H9 (cell line): ENCODE measurements around the gene CLCN5. TPM values are rescaled to one million over a fixed set of nuclear protein-coding genes. Genes with fewer than 3 reads are reported as not detected.

Experiments used
- DNase-seq: peaks from one replicate; pipeline ENCODE4 v3.0.0-alpha.2; 2017
- H2AFZ ChIP-seq: one replicate; pipeline ENCODE4 v1.6.1; 2013; ENCODE audit warnings: mild to moderate bottlenecking, low read length, control low read depth, moderate library complexity
- H2AK5ac ChIP-seq: 2 replicates; pipeline ENCODE4 v1.6.1; 2013; ENCODE audit warnings: low read length, control low read depth, mixed read lengths; ENCODE audit not compliant: insufficient read length
- H2BK120ac ChIP-seq: one replicate; pipeline ENCODE4 v1.6.1; 2013; ENCODE audit warnings: low read depth, mild to moderate bottlenecking, low read length, control low read depth, inconsistent platforms; ENCODE audit not compliant: poor library complexity, severe bottlenecking
- H2BK12ac ChIP-seq: 2 replicates; pipeline ENCODE4 v1.6.1; 2013; ENCODE audit warnings: low read length, control low read depth, mixed read lengths, low read depth; ENCODE audit not compliant: insufficient read length
- H2BK15ac ChIP-seq: 2 replicates; pipeline ENCODE4 v1.6.1; 2013; ENCODE audit warnings: low read depth, low read length, control low read depth
- H2BK20ac ChIP-seq: one replicate; pipeline ENCODE4 v1.6.1; 2013; ENCODE audit warnings: low read depth, mild to moderate bottlenecking, low read length, control low read depth, inconsistent platforms; ENCODE audit not compliant: poor library complexity, severe bottlenecking
- H2BK5ac ChIP-seq: 2 replicates; pipeline ENCODE4 v1.6.1; 2013; ENCODE audit warnings: low read length, control low read depth, mixed read lengths; ENCODE audit not compliant: insufficient read length
- H3K14ac ChIP-seq: 2 replicates; pipeline ENCODE4 v1.6.1; 2013; ENCODE audit warnings: low read length, control low read depth; ENCODE audit not compliant: insufficient read depth
- H3K18ac ChIP-seq: 2 replicates; pipeline ENCODE4 v1.6.1; 2013; ENCODE audit warnings: low read depth, mild to moderate bottlenecking, mixed read lengths, low read length, control low read depth; ENCODE audit not compliant: insufficient read length
- H3K23ac ChIP-seq: 2 replicates; pipeline ENCODE4 v1.6.1; 2013; ENCODE audit warnings: low read length, control low read depth, mixed read lengths, low read depth; ENCODE audit not compliant: insufficient read length
- H3K23me2 ChIP-seq: 2 replicates; pipeline ENCODE4 v1.6.1; 2013; ENCODE audit warnings: low read depth, mild to moderate bottlenecking, mixed read lengths, low read length, control low read depth; ENCODE audit not compliant: insufficient read length, poor library complexity, severe bottlenecking
- H3K27ac ChIP-seq: 2 replicates; pipeline ENCODE4 v1.5.1; 2013; ENCODE audit warnings: low read length, control low read depth, mixed read lengths, low read depth; ENCODE audit not compliant: insufficient read length
- H3K27me3 ChIP-seq: 2 replicates; pipeline ENCODE4 v1.6.1; 2013; ENCODE audit warnings: low read length, control low read depth, inconsistent platforms; ENCODE audit not compliant: insufficient read depth
- H3K4ac ChIP-seq: 2 replicates; pipeline ENCODE4 v1.6.1; 2013; ENCODE audit warnings: low read depth, mild to moderate bottlenecking, control low read depth, inconsistent platforms, low read length, moderate library complexity
- H3K4me1 ChIP-seq: 2 replicates; pipeline ENCODE4 v1.6.1; 2013; ENCODE audit warnings: low read length, control low read depth, inconsistent platforms; ENCODE audit not compliant: insufficient read depth
- H3K4me2 ChIP-seq: 2 replicates; pipeline ENCODE4 v1.6.1; 2013; ENCODE audit warnings: low read length, control low read depth, mixed read lengths; ENCODE audit not compliant: insufficient read length, insufficient read depth
- H3K56ac ChIP-seq: 2 replicates; pipeline ENCODE4 v1.6.1; 2013; ENCODE audit warnings: low read depth, mild to moderate bottlenecking, mixed read lengths, low read length, control low read depth; ENCODE audit not compliant: insufficient read length
- H3K79me1 ChIP-seq: 2 replicates; pipeline ENCODE4 v1.6.1; 2013; ENCODE audit warnings: low read depth, mild to moderate bottlenecking, moderate library complexity, low read length, control low read depth, inconsistent platforms; ENCODE audit not compliant: insufficient read depth, poor library complexity, severe bottlenecking
- H3K79me2 ChIP-seq: 2 replicates; pipeline ENCODE4 v1.6.1; 2013; ENCODE audit warnings: low read length, control low read depth, inconsistent platforms; ENCODE audit not compliant: insufficient read depth
- H3K9ac ChIP-seq: 2 replicates; pipeline ENCODE4 v1.6.1; 2013; ENCODE audit warnings: low read length, control low read depth, mixed read lengths; ENCODE audit not compliant: insufficient read length; ENCODE audit errors: extremely low read depth
- H3K9me3 ChIP-seq: one replicate; pipeline ENCODE4 v1.6.1; 2013; ENCODE audit warnings: low read depth, low read length, inconsistent platforms; ENCODE audit not compliant: control insufficient read depth
- H3T11ph ChIP-seq: one replicate; pipeline ENCODE4 v1.6.1; 2013; ENCODE audit warnings: mild to moderate bottlenecking, low read length, control low read depth, inconsistent platforms
- H4K20me1 ChIP-seq: one replicate; pipeline ENCODE4 v1.6.1; 2013; ENCODE audit not compliant: control insufficient read depth, insufficient read length, insufficient read depth
- H4K5ac ChIP-seq: 2 replicates; pipeline ENCODE4 v1.6.1; 2013; ENCODE audit warnings: low read depth, mild to moderate bottlenecking, mixed read lengths, low read length, control low read depth; ENCODE audit not compliant: insufficient read length
- H4K8ac ChIP-seq: replicated peaks from 2 replicates; pipeline ENCODE4 v1.6.1; 2013; ENCODE audit warnings: low read length, control low read depth, mixed read lengths, low read depth; ENCODE audit not compliant: insufficient read length
- H4K91ac ChIP-seq: 2 replicates; pipeline ENCODE4 v1.6.1; 2013; ENCODE audit warnings: low read depth, mild to moderate bottlenecking, moderate library complexity, mixed read lengths, low read length, control low read depth; ENCODE audit not compliant: insufficient read length
- H3K27ac Mint-ChIP-seq, 3 experiments: 2 replicates in 2 of 3; 3 replicates in 1 of 3; pipeline ENCODE4 v1.8.0; 2020 to 2021; ENCODE audit warnings: mixed read lengths in 3 of 3, mild to moderate bottlenecking in 1 of 3, moderate library complexity in 1 of 3
- H3K27me3 Mint-ChIP-seq: 2 replicates; pipeline ENCODE4 v1.8.0; 2021; ENCODE audit warnings: low read depth, mild to moderate bottlenecking, moderate library complexity, mixed read lengths
- H3K36me3 Mint-ChIP-seq, 3 experiments: 2 replicates in 2 of 3; 3 replicates in 1 of 3; pipeline ENCODE4 v1.8.0; 2020 to 2021; ENCODE audit warnings: low read depth in 3 of 3, mixed read lengths in 3 of 3; ENCODE audit not compliant: insufficient read depth in 1 of 3
- H3K4me1 Mint-ChIP-seq, 2 experiments: 2 replicates each; pipeline ENCODE4 v1.8.0; 2020; ENCODE audit warnings: mixed read lengths in 2 of 2
- H3K4me3 Mint-ChIP-seq, 2 experiments: 2 replicates in 1 of 2; 3 replicates in 1 of 2; pipeline ENCODE4 v1.8.0; 2020 to 2021; ENCODE audit warnings: mild to moderate bottlenecking in 2 of 2, mixed read lengths in 2 of 2, moderate library complexity in 1 of 2
- H3K9me3 Mint-ChIP-seq, 2 experiments: 2 replicates in 1 of 2; 3 replicates in 1 of 2; pipeline ENCODE4 v1.8.0; 2020; ENCODE audit warnings: mild to moderate bottlenecking in 2 of 2, mixed read lengths in 2 of 2, moderate library complexity in 1 of 2
- WGBS: extraction: QIAGEN DNeasy Blood & Tissue Kit; methylation state at CpG from one replicate; pipeline ENCODE4 v1.1.7; 2013; ENCODE audit warnings: missing lambda C conversion rate, low lambda C conversion rate, mixed read lengths; ENCODE audit not compliant: insufficient read length; ENCODE audit errors: extremely low coverage; 5-methylcytosine and 5-hydroxymethylcytosine counted together
- total RNA-seq: library from RNA; stranded (reverse); gene quantifications from 2 replicates; pipeline ENCODE4 v1.2.1, GENCODE V29; 2021
- TF ChIP-seq, protein P1 (sequence below): fragments of 200-600 bp; sonication (generic); conservative IDR thresholded peaks from 3 replicates; pipeline ENCODE4 v1.8.0; 2021; ENCODE audit warnings: antibody characterized with exemption, mild to moderate bottlenecking

CLCN5 gene
- total RNA-seq, 1 experiment from 2014 or later: 5.9 TPM

DNA sequence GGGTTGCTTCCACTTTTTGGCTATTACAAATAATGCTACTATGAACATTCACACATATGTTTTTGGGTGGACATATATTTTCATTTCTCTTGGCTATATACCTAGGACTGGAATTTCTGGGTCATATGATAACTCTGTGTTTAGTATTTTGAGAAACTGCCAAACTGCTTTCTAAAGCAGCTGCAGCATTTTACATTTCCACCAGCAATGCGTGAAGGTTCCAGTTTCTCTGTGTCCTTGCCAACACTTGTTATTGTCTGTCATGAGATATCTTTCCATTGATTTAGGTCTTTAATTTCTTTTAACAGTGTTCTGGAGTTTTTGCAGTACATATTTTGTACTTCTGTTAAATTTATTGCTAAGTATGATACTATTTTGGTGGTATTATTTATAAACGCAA, 48.3 kb downstream of the CLCN5 start:
- no peaks in the 10 kb centered on the region for H3K79me2 ChIP-seq
- no peak overlapping the region for H2AK5ac ChIP-seq
- H3K4me1 ChIP-seq: no peaks in the 10 kb centered on the region
- H3K14ac ChIP-seq: no peak overlapping the region
- TF ChIP-seq, protein P1, sequence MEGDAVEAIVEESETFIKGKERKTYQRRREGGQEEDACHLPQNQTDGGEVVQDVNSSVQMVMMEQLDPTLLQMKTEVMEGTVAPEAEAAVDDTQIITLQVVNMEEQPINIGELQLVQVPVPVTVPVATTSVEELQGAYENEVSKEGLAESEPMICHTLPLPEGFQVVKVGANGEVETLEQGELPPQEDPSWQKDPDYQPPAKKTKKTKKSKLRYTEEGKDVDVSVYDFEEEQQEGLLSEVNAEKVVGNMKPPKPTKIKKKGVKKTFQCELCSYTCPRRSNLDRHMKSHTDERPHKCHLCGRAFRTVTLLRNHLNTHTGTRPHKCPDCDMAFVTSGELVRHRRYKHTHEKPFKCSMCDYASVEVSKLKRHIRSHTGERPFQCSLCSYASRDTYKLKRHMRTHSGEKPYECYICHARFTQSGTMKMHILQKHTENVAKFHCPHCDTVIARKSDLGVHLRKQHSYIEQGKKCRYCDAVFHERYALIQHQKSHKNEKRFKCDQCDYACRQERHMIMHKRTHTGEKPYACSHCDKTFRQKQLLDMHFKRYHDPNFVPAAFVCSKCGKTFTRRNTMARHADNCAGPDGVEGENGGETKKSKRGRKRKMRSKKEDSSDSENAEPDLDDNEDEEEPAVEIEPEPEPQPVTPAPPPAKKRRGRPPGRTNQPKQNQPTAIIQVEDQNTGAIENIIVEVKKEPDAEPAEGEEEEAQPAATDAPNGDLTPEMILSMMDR: no peak
- no peak overlapping the region for H3K27ac ChIP-seq
- H4K8ac ChIP-seq: no peak overlapping the region
- WGBS: no CpG with 5 or more reads among the region's 2 CpGs
- Mint-ChIP-seq H3K4me3 (no peak overlapping the region), H3K36me3 (no peaks in the 10 kb centered on the region; a peak in 2 of 7 replicates), H3K9me3 (peaks cover 47 to 58% of the 10 kb centered on the region in 2 experiments), H3K27me3 (no peaks in the 10 kb centered on the region; the same call in none of the 2 replicates), H3K27ac (no peak overlapping the region), H3K4me1 (no peaks in the 10 kb centered on the region)
- H3K56ac ChIP-seq: no peak overlapping the region
- no peak overlapping the region for H3K4ac ChIP-seq
- no peak overlapping the region for H2BK20ac ChIP-seq
- H2BK120ac ChIP-seq: no peak overlapping the region
- H3K9me3 ChIP-seq: peaks cover 7% of the 10 kb centered on the region
- no peak overlapping the region for H3K18ac ChIP-seq
- H2BK15ac ChIP-seq: no peak overlapping the region
- DNase-seq: no peak
- no peaks in the 10 kb centered on the region for H3K79me1 ChIP-seq
- H2BK12ac ChIP-seq: no peak overlapping the region
- no peak overlapping the region for H3T11ph ChIP-seq
- H3K9ac ChIP-seq: no peak overlapping the region
- no peak overlapping the region for H4K5ac ChIP-seq
- no peaks in the 10 kb centered on the region for H3K27me3 ChIP-seq
- H2BK5ac ChIP-seq: no peak overlapping the region
- H3K23ac ChIP-seq: no peak overlapping the region
- H4K20me1 ChIP-seq: no peaks in the 10 kb centered on the region
- H2AFZ ChIP-seq: no peak overlapping the region
- H3K4me2 ChIP-seq: no peak overlapping the region
- H4K91ac ChIP-seq: no peak overlapping the region
- no peaks in the 10 kb centered on the region for H3K23me2 ChIP-seq
